ENCODE measurements around the gene ORM1.

ORM1 gene

DNA sequence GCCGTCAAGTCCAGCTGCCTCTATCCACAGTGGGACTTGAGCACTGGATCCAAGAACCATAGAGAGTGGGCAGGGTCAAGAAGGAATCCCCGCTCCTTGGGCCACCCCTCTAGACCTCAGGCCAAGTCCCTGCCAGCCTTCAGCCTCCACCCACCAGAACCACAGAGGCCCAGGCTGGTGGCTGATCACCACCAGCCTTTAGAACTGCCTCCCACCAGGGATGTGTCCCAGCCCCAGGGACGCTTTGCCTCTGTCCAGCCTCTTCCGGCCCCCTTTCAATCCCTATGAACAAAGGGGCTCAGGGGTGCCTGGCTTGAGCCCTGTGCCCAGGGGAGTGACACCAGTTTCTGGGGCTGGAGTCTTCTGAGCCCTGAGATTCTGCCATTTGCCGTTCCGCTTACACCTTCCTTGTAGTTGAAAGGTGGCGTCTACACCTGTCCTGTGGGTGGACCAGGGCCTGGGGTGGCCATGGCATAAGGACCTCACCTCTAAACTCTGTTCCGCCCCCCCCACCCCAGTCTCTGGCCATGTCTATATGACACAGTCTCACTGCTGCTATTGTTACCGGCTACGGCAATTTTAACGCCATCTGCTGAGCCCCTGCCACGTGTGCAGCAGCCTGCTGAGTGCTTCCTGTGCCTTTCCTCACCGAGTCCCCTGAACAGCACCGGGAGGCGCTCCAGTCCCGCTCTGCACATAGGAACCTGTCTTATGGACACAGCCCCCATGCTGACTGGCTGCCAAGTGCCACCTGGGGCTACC lies 35.7 kb upstream of the ORM1 start:
- DNase-seq (ENCODE audit: extremely low read depth in 1 of 2, low read depth in 1 of 2): no peak

DNA sequence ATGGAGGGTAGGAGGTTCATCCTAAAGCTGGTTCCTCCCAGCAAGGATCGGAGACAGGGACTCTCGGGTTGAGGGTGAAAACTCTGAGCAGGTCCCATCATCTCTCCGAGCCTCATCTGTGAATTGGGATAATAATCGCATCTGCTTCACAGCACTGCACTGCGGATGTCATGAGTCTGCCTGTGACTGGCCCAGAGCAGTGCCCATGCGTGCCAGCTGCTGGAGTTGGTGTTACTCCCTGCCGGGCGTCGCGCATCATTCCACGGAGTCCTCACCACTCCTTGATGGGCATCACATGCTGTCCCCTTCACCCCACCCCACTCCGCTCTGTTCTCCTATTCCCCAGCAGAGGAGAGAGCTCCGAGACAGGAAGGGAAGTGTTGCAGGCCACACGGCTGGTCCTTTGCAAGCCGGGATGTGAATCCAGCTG lies 35.1 kb upstream of the ORM1 start:
- DNase-seq (ENCODE audit: extremely low read depth in 1 of 2, low read depth in 1 of 2): no peak

GRCh38 chr9:114288193-114289091 lies 34.5 kb upstream of the ORM1 start:
- DNase-seq (ENCODE audit: extremely low read depth in 1 of 2, low read depth in 1 of 2): no peak

GRCh38 chr9:114289106-114289505 lies 33.8 kb upstream of the ORM1 start:
- no peak for DNase-seq (ENCODE audit: extremely low read depth in 1 of 2, low read depth in 1 of 2)

- DNase-seq (ENCODE audit: extremely low read depth in 1 of 2, low read depth in 1 of 2): no peak
Measured at GRCh38 chr9:114289571-114290481, 33.1 kb upstream of the ORM1 start.

GRCh38 chr9:114290561-114290986 lies 32.3 kb upstream of the ORM1 start:
- no peak for DNase-seq (ENCODE audit: extremely low read depth in 1 of 2, low read depth in 1 of 2)

GRCh38 chr9:114291064-114291474 lies 31.8 kb upstream of the ORM1 start:
- DNase-seq (ENCODE audit: extremely low read depth in 1 of 2, low read depth in 1 of 2): peak; percentile 25 to 27

- no peak for DNase-seq (ENCODE audit: extremely low read depth in 1 of 2, low read depth in 1 of 2)
Measured at GRCh38 chr9:114291886-114292590, 30.9 kb upstream of the ORM1 start.

GRCh38 chr9:114294664-114295063 lies 28.2 kb upstream of the ORM1 start:
- DNase-seq (ENCODE audit: extremely low read depth in 1 of 2, low read depth in 1 of 2): no peak

GRCh38 chr9:114296338-114296737 lies 26.6 kb upstream of the ORM1 start:
- DNase-seq (ENCODE audit: extremely low read depth in 1 of 2, low read depth in 1 of 2): no peak

DNA sequence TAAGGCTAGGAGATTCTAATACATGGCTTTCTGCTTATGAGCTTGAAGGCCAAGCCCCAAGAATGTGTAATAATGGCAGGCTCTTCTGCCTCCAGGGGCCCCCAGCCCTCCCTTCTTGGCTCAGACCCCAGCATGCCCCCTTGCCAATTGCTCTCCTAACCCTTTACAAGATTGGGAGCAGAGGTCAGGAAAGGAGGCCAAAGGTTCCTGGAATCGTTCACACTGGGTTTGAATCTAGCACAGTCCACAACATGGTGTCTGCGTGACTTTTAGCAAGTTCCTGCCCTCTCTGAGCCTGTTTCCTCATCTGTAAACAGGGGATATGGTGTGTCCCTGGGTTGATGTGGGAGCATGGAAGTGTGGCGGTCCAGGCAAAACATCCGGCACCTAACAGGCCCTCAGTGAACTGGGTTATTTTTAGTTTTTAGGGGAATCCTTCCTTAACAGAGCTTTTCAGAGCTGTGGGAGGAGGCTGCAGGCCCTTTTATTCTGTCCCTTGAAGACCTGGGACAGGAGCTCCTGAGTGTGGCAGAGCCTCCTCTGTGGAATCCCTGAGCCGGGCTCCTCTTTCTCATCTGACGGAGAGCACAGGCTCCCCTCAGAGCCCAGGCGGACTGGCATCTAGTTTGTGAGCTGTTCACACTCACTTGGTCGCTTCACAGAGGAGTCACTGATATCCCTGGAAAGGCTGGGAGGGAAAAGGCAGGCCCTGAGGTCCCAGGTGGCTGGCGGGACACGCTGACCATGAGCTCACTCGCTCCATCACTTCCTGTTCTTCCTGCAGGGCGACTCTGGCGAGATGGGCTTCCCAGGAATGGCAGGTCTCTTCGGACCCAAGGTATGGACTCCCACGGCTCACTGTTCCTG lies 23.4 kb upstream of the ORM1 start:
- no peak for DNase-seq (ENCODE audit: extremely low read depth in 1 of 2, low read depth in 1 of 2)

DNA sequence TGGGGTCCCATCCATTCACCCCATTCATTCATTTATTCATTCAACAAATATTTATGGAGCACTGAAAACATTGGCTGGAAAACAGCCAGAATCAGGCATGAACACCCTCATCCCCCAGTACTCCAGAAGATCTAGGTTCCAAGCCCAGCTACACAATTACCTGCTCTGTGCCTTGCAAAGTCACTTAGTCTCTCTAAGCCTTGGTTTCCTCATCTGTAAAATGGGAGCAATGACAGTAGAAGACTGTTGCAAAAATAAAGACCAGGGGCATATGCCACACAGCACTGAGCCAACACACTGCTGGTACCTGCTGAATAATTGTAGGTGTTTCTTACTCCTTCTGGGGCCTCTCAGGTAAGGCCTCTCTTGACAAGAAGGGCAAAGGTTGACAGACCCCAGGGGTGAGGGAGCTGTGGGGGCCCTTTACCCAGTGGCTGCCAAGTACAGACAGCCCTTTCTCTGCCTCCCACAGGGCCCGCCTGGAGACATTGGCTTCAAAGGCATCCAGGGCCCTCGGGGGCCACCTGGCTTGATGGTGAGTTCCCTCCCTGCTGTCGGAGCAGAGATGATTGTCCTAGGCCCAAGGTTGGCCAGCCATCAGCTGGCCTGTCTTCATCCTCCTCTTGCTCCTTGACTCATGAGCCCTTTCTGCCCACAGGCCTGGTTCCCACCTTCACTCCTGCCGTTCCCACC lies 22.6 kb upstream of the ORM1 start:
- no peak for DNase-seq (ENCODE audit: extremely low read depth in 1 of 2, low read depth in 1 of 2)

GRCh38 chr9:114300846-114301797 lies 21.8 kb upstream of the ORM1 start:
- DNase-seq (ENCODE audit: extremely low read depth in 1 of 2, low read depth in 1 of 2): no peak

GRCh38 chr9:114301798-114302565 lies 20.9 kb upstream of the ORM1 start:
- DNase-seq (ENCODE audit: extremely low read depth in 1 of 2, low read depth in 1 of 2): no peak

DNA sequence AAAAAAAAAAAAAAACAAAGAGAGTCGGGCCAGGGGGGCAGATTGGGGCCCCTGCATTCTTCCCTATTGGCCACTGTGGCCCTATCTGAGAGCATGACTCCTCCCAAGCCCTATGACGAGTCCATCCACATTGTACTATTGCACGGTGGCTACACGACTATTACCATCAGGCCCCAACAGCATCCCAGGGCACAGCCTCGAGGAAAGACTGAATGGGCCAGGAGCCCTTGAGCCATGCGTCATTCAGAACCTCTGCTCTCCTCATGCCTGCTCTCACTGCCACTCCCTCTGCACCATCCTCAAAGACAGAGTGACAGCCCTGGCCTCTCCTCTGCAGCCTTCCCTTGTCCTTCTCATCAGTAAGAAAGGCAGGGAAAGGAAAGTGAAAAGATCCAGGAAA lies 20.2 kb upstream of the ORM1 start:
- DNase-seq (ENCODE audit: extremely low read depth in 1 of 2, low read depth in 1 of 2): no peak

DNA sequence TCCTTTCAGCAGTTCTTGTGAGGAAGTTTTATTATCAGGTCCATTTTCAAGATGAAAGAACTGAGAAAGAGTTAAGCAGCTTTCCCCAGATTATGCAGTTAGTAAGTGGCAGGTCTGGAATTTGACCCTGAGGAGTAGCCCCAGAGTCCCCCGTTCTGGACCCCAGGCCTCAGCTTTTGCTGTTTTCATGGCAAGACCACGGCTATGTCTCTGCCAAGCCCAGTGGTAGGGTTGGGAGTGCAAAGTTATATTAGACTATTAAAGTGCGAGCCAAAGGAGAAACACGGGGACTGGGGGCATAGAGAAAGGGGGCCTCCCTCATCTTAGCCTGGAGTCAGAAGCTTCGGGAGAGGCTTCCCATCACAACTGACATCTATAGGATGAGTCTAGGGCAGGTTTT lies 19.3 kb upstream of the ORM1 start:
- DNase-seq (ENCODE audit: extremely low read depth in 1 of 2, low read depth in 1 of 2): no peak

DNA sequence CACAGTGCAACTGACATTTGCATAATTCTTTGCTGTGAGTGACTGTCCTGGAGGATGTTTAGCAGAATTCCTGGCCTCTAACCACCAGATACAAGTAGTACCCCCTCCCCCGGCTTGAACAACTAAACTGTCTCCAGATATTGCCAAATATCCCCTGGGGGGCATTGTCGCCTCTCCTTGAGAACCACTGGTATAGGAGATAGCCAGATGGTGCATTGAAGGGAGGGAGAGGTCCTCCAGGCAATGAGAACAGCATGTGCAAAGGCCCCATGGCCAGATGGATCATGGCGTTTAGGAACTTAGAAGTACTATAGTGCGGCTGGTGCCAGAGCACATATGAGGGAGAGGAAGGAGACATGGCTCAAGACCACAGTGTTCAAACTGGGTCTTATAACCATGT lies 18.9 kb upstream of the ORM1 start:
- no peak for DNase-seq (ENCODE audit: extremely low read depth in 1 of 2, low read depth in 1 of 2)
